Suppressor macrophage treated with lipopolysaccharide for 1 hour (primary cell): Measurements from ENCODE around the gene NOG.
A peak's percentile ranks its signal among the peaks of the same experiment; 100 is the strongest.

ENCODE experiments used
- DNase-seq, 3 donors: peaks; one replicate each; pipeline ENCODE4 v3.0.0-alpha.2; 2020 to 2022

Gene NOG

DNA sequence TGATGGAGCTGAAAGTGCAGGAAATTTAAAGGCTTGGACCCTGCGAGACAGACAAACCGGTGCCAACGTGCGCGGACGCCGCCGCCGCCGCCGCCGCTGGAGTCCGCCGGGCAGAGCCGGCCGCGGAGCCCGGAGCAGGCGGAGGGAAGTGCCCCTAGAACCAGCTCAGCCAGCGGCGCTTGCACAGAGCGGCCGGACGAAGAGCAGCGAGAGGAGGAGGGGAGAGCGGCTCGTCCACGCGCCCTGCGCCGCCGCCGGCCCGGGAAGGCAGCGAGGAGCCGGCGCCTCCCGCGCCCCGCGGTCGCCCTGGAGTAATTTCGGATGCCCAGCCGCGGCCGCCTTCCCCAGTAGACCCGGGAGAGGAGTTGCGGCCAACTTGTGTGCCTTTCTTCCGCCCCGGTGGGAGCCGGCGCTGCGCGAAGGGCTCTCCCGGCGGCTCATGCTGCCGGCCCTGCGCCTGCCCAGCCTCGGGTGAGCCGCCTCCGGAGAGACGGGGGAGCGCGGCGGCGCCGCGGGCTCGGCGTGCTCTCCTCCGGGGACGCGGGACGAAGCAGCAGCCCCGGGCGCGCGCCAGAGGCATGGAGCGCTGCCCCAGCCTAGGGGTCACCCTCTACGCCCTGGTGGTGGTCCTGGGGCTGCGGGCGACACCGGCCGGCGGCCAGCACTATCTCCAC lies at the start of gene NOG:
Gene NOG, plus strand, starts transcription at position 54 of the 674 bp plus-strand sequence. Its CDS starts 525 bp downstream, at position 579.
- DNase-seq: peak; percentile 74 to 86 (median 79)

DNA sequence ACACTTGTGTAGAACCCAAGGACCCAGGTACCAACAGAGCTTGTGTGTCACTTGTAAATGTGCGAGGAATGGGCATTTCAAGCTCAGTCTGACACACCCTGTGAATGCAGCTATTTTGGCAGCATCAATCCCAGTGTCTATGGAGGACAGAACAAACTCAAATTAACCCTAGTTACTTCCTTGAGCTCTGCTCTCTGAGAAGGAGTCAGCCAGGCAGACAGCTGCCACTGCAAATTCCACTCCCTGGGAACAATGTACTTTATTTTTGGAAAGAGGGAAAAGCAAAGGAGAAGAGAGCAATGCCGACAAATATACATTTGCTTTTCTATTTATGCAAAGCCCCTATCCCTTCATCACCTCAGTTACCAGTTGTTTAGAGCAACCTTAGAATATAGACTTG lies 48.4 kb upstream of the NOG start:
- DNase-seq: no peak

DNA sequence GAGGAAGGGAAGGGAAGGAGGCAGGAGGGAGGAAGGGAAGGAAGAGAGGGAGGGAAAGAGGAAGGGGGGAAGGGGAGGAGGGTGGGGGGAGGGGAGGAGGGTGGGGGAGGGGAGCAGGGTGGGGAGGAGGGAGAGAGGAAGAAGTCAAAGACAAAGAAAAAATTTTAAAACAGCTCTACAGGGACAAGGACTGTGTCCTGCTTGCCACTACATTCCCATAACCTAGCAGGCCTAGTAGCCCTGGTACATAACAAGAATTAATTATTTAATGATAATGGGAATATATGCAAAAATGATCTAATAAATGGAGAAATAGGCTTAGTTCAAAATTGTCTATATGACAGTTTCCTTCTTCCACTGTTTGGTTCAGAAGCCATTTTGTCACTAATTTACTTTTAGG lies 47.6 kb upstream of the NOG start:
- DNase-seq: no peak

DNA sequence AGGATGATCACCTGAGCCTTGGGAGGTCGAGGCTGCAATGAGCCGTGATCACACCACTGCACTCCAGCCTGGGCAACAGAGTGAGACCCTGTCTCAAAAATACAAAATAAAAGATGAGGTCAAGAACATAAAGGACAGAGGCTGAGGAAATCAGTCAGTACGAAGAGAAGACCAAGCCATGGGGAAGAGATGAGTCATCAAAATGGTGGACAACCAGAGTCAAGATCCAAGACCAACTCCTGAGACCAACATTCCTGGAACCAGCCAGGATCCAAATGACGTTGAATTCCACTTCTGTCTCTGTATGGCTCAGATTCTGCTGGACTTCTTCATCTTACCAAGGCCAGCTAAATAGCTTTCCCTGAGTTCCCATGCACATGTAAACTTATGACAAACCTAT lies 44.8 kb upstream of the NOG start:
- no peak for DNase-seq

DNA sequence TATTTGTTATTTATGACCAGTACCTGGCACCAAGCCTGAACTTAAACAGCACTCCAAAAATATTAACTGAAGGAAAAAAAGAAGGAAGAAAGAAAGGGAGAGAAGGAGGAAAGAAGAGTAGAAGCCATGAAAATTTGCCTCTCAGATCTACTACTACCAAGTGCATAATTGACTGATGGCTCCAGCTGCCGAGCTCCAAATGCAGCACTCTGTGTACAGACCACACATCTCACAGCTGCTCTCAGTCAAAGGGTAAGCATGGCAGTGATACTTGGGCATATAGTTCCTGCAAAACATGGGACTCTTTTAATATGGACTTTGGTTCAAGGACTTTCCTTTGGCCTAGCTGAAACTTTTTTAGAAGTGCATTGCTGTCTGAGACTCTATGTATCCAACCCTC lies 44.0 kb upstream of the NOG start:
- DNase-seq: no peak

DNA sequence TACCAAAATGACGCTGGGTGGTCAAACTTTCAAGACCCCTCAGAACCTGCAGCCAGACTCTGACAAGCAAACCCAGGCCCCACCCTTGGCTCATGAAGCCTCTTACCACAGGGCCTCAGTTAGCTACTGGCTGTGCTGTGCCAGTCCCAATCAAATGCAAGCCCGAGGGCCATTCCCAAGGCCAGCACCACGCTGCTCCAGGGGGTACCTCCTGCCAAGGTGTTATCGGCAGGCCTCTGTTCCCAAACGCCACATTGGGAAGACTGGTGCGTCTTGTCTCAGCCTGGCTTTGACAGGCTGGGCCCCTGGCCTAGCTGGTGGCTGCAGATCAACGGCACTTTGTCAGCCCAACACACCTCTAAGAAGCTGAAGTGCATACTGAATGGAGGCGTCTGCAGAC lies 35.8 kb upstream of the NOG start:
- DNase-seq: no peak

DNA sequence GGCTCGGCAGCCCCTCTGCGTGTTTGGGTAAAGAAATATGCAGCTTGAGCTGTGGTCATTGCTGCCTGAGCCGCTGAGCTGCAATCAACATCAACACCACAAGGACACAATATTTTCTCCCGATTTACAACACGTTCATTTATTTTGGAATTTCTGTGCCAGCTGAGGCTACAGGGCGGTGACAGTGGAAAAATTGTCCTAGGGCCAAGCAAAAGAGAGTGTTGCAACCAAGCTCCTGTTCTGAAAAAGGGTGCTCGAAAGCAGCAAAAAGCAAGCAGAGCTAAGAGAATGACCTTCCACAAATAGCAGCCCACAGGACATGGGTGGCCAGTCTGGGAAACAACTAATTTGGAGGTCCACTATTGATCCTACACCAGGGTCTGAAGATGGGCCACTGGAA lies 35.4 kb upstream of the NOG start:
- no peak for DNase-seq

DNA sequence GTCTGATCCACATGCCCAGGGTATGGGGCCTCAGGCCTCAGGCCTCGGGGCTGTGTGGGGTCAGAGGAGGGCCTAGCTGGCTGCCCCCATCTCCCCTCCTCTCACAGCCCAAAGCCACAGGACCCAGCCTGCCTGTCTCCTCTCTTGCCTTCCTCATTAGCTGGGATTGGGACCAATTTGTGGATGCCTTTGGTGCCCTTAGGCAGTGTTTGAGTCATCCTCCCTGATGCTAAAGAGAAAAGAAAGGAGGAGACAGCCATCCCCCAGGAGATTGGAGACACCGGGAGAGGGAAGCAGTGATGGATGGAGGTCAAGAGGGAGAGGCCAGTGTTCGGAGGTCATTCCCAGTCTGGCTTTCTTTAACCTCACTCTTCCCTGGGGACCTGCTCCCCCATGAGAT lies 23.3 kb upstream of the NOG start:
- no peak for DNase-seq

DNA sequence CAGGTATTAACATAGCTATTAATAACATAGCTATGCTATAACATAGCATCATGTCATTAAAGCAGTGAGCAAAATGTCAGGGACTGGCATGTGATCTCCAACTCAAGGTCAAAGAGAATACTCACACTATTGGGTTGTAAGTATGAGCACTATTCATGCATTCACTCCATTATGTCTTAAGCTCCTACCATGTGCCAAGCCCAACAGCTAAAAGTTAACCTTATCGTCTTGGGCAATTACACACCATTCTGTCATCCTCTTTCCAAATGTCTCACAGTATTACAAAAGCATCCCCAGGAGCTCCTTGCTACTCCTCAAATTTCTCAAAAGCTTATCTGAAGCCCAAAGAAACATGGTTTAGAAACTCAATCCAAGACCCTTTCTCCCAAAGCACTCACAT lies 22.0 kb upstream of the NOG start:
- DNase-seq: no peak

DNA sequence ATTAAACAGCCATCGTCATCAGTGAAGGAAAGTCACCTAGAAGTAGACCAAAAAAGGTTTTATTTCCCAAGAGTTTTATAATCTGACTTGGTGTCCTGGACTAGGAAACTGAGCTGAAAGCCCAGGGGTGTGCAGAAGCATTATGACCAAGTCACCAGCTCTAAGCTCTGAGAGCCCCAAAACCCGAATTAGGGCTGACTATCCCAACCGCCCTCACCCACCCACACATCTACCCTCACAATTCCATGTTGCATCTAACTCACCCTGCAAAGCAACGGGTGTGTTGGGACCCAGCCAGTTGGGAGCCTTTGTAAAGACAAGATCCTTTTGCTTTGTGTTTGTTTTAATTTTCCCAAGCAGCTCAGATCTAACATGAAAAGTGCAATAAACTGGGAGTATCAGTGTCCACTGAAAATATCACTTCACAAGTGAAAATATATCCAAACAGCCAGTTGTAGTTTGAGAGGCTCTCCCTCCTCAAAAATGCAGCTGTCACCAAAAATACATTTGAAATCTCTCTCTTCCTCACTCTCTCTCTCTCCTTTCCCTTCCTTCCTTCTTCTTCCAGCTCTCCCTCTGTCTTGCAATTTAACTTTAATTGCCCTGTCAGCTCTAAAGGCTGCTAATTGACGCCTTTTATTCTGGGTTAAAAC lies 16.2 kb upstream of the NOG start:
- no peak for DNase-seq

DNA sequence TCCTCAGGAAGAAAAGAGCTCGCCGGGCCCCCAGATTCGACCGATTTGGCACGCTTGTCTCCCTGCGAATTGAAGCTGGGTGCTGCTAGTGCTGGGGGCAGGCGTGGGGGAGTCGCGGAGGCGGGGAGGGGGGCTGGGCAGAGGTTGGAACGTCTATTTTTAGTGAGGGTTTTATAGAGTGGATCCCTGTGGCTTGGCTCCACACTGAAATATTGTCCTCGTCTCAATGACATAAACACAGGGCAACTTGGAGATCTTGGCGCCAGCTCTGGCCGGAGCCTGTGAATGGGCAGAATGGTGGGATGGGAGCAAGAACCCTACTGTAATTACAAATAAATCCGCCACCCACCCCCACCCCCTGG lies 15.7 kb upstream of the NOG start:
- DNase-seq: no peak

DNA sequence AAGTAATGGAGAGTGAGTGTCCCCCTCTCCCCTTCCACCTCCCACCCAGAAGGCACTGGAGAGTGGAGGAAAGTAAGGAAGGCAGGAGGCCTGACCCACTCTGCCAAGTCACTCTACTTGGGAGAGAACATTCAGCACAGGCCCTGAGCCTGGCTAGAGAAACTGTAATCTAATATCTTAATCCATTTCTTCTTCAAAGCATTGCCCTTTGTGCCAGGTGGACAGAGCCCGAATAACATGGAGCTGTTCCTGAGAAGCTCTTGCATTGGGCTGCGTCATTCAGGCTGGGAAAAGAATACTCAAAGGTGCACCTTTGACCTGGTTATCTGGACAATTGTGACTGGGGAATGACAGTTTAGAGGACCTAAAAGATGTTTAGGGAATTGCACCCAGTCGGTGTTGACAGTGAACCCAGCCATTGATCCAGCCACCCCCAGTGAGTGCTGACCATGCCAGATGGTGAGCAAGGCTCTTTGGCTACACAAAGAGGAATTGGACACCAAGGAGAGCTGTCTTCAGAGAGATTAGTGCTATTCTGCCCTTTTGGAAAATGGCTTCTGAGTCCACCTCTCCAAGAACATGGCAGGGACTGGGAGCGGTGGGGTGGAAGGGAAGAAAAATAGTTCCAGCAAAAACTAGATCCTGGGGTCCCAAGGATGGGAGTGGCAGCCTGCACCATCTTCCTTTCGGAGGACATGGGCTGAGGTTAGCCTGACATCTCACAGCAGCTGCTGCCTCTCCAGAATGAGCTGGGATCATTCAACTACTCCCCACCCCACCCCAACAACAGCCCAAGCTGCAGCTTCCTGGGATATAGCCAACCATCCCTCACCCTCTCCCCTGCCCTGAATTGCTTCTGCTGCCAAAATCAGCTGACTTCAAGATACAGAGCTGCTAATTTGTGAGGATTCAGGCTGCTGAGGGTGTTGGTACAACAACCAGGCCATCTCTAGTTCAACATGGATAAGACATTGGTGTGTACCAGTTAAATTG lies 11.6 kb upstream of the NOG start:
- DNase-seq: no peak

DNA sequence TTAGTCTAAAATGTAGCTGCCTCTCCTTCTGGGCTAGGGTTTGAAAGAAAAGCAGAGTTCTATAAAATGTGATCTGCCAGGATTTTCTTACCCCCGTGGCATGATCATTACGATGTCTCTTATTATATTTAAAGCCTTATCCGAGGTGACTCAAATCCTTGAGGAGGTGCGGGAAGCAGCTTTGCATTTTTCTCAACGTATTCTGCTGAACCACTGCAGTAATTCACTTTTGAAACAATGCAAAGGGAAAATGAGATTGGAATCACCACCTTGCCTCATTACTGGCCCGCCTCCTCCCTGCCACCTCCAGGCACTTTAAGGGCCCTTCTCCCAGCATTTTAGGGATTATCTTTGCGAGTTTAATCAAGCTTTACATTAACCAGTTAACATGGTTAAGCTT lies 9.7 kb upstream of the NOG start:
- no peak for DNase-seq

DNA sequence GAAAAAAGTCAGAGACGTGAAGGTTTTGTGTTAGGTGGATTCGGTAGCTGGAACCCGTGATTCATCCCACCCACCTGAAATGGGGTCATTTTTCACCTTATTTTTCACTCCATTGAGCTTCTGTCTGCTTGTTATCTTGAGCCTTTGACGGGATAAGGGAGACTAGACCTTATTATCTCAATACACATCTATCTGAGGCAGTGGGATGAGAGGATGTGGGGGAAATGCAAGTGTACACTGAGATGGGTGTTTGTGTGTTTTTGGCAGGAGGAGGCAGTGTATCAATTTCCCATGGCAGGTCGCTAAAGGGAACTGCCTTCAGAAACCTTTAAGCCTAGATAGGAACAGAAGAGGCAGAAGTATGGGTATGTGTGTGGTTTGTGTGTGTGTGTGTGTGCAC lies 6.2 kb upstream of the NOG start:
- no peak for DNase-seq

DNA sequence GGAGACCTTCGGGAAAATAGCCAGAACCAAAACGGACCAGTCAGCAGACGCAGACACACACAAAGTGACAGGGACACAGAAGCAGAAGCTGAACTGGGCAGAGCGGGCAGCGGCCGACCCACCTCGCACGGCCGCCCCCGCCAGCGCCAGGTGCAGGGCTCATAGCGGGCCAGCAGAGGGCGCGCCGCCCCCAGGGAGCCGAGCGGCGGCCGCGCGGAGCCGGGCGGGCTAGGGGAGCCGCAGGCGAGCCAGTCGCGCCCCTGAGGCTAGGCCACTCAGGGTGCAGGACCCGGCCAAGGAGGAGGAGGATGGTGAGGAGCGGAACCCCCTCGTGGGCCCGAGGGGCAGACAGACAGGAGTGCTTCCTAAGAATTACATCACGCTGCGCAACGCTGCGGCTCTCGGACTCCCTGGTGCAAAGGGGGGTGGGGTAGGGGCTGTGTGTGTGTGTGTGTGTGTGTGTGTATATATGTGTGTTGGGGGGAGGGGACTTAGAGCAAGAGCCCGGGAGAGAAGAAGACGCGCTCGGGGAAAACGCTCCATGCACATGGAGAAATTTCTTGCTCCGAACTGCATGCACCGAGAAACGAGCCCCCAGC lies 913 bp upstream of the NOG start:
- DNase-seq: peak; percentile 72 to 89 (median 83)

DNA sequence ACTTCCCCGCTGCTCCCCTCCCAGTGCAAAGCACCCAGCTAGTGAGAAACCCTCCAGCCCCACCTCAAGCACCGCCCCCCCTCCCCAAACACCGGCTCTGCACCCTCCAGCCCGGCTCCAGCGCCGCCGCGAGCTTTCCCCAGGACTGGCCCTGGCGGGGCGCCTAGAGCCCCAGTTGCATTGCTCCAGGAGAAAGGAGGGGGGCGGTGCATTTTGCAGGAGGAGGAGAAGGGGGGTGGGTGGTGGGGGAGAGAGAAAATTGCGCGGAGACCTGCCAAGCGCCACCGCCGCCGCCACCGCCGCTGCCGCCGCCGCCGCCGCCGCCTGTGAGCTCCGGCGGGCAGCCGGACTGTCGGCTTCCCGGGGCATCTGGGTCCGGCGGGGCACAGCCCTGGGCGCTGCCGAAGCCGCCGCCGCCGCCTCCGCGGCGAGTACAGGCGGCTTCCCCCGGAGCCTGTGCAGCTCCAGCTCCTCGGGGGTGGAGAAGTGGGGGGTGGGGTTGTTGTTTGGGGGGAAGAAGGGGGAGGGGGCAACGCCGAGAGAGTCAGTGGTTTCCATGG lies 333 bp upstream of the NOG start:
- peak; percentile 25 to 73 (median 59) for DNase-seq

DNA sequence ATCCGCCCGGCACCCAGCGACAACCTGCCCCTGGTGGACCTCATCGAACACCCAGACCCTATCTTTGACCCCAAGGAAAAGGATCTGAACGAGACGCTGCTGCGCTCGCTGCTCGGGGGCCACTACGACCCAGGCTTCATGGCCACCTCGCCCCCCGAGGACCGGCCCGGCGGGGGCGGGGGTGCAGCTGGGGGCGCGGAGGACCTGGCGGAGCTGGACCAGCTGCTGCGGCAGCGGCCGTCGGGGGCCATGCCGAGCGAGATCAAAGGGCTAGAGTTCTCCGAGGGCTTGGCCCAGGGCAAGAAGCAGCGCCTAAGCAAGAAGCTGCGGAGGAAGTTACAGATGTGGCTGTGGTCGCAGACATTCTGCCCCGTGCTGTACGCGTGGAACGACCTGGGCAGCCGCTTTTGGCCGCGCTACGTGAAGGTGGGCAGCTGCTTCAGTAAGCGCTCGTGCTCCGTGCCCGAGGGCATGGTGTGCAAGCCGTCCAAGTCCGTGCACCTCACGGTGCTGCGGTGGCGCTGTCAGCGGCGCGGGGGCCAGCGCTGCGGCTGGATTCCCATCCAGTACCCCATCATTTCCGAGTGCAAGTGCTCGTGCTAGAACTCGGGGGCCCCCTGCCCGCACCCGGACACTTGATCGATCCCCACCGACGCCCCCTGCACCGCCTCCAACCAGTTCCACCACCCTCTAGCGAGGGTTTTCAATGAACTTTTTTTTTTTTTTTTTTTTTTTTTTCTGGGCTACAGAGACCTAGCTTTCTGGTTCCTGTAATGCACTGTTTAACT lies 1.0 kb downstream of the NOG start:
- DNase-seq: peak in 2 of 3 donors; percentile 24 to 27

DNA sequence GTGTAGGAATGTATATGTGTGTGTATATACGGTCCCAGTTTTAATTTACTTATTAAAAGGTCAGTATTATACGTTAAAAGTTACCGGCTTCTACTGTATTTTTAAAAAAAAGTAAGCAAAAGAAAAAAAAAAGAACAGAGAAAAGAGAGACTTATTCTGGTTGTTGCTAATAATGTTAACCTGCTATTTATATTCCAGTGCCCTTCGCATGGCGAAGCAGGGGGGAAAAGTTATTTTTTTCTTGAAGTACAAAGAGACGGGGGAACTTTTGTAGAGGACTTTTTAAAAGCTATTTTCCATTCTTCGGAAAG lies 1.6 kb downstream of the NOG start:
- DNase-seq: no peak

DNA sequence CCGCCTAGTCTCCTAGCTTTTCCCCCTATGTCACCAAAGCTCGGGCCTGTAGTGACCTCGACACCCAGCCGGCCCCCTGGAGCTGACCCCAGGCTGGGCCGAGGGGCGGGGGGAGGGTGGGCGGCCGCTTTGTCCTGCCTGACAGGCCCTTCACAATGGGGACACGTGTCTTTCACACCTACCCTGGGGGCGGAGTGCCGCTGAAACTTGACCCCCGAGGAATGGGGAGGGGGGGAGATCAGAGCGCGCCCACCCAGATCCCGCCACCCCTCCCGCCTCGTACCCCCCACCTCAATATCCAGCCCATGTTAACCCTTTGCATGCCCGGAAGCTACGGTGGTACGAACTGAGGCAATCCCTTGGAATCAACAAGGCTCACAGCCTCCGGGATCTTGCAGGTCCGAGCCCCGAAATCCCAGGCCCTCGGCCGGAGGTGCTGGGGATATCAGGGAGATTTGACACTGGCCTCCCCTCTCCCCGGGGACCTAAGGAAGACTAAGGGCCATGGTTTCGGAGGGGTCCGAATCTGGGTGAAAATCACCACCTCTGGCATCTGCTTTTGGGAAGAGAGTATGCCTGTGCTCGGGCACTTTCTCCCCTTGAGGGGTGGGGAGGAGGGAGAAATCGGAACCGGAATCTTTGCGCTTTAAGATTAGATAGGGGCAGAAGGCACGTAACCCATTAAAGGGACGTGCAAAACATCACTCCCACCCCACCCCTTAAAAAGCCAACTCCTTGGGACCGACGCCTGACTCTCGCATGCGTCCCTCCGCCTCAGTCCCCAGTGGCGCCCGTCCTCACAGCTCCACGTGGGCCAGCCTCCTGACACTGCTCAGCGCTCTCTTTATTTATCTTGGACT lies 2.6 kb downstream of the NOG start:
- DNase-seq: peak in 1 of 3 donors; percentile 31

DNA sequence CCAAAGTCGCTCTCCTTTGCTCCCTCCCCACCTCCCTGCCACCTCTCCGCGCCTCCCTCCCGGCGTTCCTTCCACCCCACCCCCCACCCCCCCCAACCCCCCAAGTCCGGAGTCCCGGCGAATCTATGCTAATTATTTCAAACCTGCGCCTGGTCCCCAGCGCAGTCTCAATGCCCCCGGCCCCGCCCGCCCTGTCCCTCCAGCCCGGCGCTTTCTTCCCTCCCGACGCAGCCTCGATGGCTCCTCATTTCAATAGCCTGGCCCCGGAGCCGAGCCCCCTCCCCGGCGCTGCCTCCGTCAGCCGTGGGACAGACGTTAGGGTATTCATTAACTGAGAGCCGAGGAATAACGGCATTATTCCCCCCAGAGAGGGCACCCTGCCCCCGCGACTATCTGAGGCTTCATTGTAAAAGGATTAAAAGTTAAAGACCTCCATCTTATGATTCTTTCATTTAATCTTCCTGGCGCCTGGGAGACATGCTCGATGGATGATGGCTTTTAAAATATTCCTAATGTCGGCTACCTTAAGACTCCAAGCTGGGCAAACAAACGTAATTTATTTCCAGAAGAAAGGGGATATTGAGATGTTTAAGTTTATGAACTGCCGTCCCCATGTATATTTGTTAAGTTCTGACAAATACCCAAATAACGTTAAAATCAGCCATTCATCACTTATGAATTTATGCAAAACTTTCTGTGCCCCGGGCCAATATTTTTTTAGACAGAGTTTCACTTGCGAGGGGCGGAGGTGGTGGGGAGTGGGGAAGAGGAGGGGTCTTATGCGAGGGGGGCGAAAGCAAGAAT lies 3.4 kb downstream of the NOG start:
- DNase-seq: no peak
